PC-9 (cell line): ENCODE results near the gene PCDH9. TPM values are rescaled to one million over a fixed set of nuclear protein-coding genes. Genes with fewer than 3 reads are reported as not detected.

Experiments used
- BruUV-seq: library from RNA; stranded (reverse); fragments of 400-500 nt; replicated peaks from 2 replicates; lab custom pipeline; 2021; lab: Mats Ljungman, UMichigan
- CTCF ChIA-PET: fragments of 300-600 bp; sonication (Branson Sonifier 250); formaldehyde crosslinking; loops from one replicate; lab custom pipeline; 2022; ENCODE audit warnings: antibody characterized with exemption; lab: Charles Lee
- POLR2A ChIA-PET: fragments of 300-600 bp; sonication (Branson Sonifier 250); formaldehyde crosslinking; loops from one replicate; lab custom pipeline; 2022; ENCODE audit warnings: antibody characterized with exemption; ENCODE audit not compliant: unreplicated experiment; lab: Charles Lee
- DNase-seq, 2 experiments: peaks; one replicate each; pipeline versions ENCODE4 v3.0.0 to v3.0.0-alpha.2; 2015 to 2022; ENCODE audit warnings: mixed read lengths in 1 of 2
- H2AFZ ChIP-seq: fragments of 200-600 bp; sonication (generic); 2 replicates; pipeline ENCODE4 v1.8.1; 2017; ENCODE audit warnings: antibody characterized with exemption
- H3F3A ChIP-seq: fragments of 200-600 bp; sonication (generic); 2 replicates; pipeline ENCODE4 v1.8.1; 2017; ENCODE audit warnings: antibody characterized with exemption, mild to moderate bottlenecking, low read depth; ENCODE audit not compliant: insufficient read depth
- H3K27ac ChIP-seq: fragments of 200-600 bp; sonication (generic); 2 replicates; pipeline ENCODE4 v1.6.1; 2016; ENCODE audit warnings: mixed run types
- H3K27me3 ChIP-seq: fragments of 200-600 bp; sonication (generic); 2 replicates; pipeline ENCODE4 v1.6.1; 2016; ENCODE audit warnings: low read depth, mixed run types; ENCODE audit not compliant: insufficient read depth
- H3K36me3 ChIP-seq: fragments of 200-600 bp; sonication (generic); 2 replicates; pipeline ENCODE4 v1.6.1; 2016; ENCODE audit warnings: low read depth, mixed run types
- H3K4me1 ChIP-seq: fragments of 200-600 bp; sonication (generic); replicated peaks from 2 replicates; pipeline ENCODE4 v1.6.1; 2016; ENCODE audit warnings: mixed run types; ENCODE audit not compliant: insufficient read depth
- H3K4me2 ChIP-seq: fragments of 200-600 bp; sonication (generic); 2 replicates; pipeline ENCODE4 v1.6.1; 2017; ENCODE audit warnings: mixed run types
- H3K4me3 ChIP-seq: fragments of 200-600 bp; sonication (generic); 2 replicates; pipeline ENCODE4 v1.6.1; 2016; ENCODE audit warnings: mixed run types
- H3K79me2 ChIP-seq: fragments of 200-600 bp; sonication (generic); 2 replicates; pipeline ENCODE4 v1.6.1; 2017; ENCODE audit warnings: low read depth, mixed run types
- H3K9me2 ChIP-seq: fragments of 200-600 bp; sonication (generic); 2 replicates; pipeline ENCODE4 v1.8.1; 2017; ENCODE audit warnings: mild to moderate bottlenecking; ENCODE audit not compliant: insufficient read depth
- H3K9me3 ChIP-seq: fragments of 200-600 bp; sonication (generic); 2 replicates; pipeline ENCODE4 v1.8.1; 2016; ENCODE audit warnings: low read depth; ENCODE audit not compliant: insufficient read depth
- H4K20me1 ChIP-seq: fragments of 200-600 bp; sonication (generic); 2 replicates; pipeline ENCODE4 v1.8.1; 2017; ENCODE audit not compliant: insufficient read depth
- EZH2 ChIP-seq: fragments of 200-600 bp; sonication (generic); IDR thresholded peaks from 2 replicates; pipeline ENCODE4 v1.8.0; 2017; ENCODE audit warnings: antibody characterized with exemption, low read depth
- intact Hi-C: fragments of 100-400 bp; cut with micrococcal nuclease; formaldehyde crosslinking; loops from one replicate; pipeline ENCODE4 v1.10.0; 2022; ENCODE audit not compliant: unreplicated experiment
- total RNA-seq: library from RNA; stranded (reverse); gene quantifications from 2 replicates; pipeline ENCODE4 v1.2.3, GENCODE V29; 2021
- TF ChIP-seq, protein P1 (sequence below): fragments of 200-600 bp; sonication (generic); conservative IDR thresholded peaks from 2 replicates; pipeline ENCODE4 v1.6.1; 2017; ENCODE audit warnings: mixed run types, antibody characterized with exemption, mild to moderate bottlenecking, moderate library complexity

Gene PCDH9
- total RNA-seq, 1 experiment from 2014 or later: 0.37 TPM

GRCh38 chr13:66377569-66377968 lies 852.6 kb downstream of the PCDH9 start:
- no peaks in the 10 kb centered on the region for H3K9me3 ChIP-seq
- CTCF ChIA-PET: no interaction called here
- H2AFZ ChIP-seq: no peak overlapping the region
- H3K4me1 ChIP-seq: no peaks in the 10 kb centered on the region
- TF ChIP-seq, protein P1, sequence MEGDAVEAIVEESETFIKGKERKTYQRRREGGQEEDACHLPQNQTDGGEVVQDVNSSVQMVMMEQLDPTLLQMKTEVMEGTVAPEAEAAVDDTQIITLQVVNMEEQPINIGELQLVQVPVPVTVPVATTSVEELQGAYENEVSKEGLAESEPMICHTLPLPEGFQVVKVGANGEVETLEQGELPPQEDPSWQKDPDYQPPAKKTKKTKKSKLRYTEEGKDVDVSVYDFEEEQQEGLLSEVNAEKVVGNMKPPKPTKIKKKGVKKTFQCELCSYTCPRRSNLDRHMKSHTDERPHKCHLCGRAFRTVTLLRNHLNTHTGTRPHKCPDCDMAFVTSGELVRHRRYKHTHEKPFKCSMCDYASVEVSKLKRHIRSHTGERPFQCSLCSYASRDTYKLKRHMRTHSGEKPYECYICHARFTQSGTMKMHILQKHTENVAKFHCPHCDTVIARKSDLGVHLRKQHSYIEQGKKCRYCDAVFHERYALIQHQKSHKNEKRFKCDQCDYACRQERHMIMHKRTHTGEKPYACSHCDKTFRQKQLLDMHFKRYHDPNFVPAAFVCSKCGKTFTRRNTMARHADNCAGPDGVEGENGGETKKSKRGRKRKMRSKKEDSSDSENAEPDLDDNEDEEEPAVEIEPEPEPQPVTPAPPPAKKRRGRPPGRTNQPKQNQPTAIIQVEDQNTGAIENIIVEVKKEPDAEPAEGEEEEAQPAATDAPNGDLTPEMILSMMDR: no peak
- TF ChIP-seq EZH2: no peak
- H3F3A ChIP-seq: no peaks in the 10 kb centered on the region
- no peak for DNase-seq
- no peak overlapping the region for H3K27ac ChIP-seq
- H3K4me3 ChIP-seq: no peak overlapping the region
- no peak overlapping the region for H3K4me2 ChIP-seq
- POLR2A ChIA-PET: no interaction called here
- no peaks in the 10 kb centered on the region for H3K27me3 ChIP-seq
- H4K20me1 ChIP-seq: no peaks in the 10 kb centered on the region
- no peaks in the 10 kb centered on the region for H3K36me3 ChIP-seq
- no peaks in the 10 kb centered on the region for H3K79me2 ChIP-seq
- no TSS peak for BruUV-seq
- intact Hi-C loops: no loop called here
- no peaks in the 10 kb centered on the region for H3K9me2 ChIP-seq

DNA sequence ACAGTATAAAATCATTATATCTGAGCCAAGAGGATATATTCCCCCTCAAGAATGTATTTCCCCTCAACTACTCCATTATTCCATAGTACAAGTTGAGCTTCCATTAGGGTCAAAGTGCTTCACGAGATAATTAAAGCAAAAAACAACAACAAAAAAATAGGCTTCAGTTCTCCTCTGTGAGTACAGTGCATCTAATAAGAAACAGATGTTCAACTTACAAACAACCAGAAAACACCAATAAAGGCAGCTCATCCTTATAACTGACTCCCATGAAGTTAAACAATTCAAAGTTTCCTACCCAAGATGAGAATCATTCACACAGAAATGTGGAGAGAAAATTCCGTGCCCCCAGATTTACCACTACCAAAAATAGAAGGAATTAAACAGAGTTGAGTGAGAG lies 854.4 kb downstream of the PCDH9 start:
- BruUV-seq: no TSS peak
- H3K4me1 ChIP-seq: no peaks in the 10 kb centered on the region
- intact Hi-C loops: no loop called here
- DNase-seq: no peak
- no peak overlapping the region for H3K4me2 ChIP-seq
- H3K9me2 ChIP-seq: no peaks in the 10 kb centered on the region; the same call in 1 of the 2 replicates
- H3F3A ChIP-seq: no peaks in the 10 kb centered on the region
- no peaks in the 10 kb centered on the region for H3K36me3 ChIP-seq
- no peak overlapping the region for H3K4me3 ChIP-seq
- no peaks in the 10 kb centered on the region for H3K9me3 ChIP-seq
- H4K20me1 ChIP-seq: no peaks in the 10 kb centered on the region
- H3K27ac ChIP-seq: no peak overlapping the region
- H2AFZ ChIP-seq: no peak overlapping the region
- no peaks in the 10 kb centered on the region for H3K79me2 ChIP-seq
- ChIA-PET POLR2A (no interaction called here), CTCF (no interaction called here)
- no peaks in the 10 kb centered on the region for H3K27me3 ChIP-seq
- TF ChIP-seq EZH2: no peak
- TF ChIP-seq, protein P1: no peak

GRCh38 chr13:66369666-66370065 lies 860.5 kb downstream of the PCDH9 start:
- DNase-seq: no peak
- TF ChIP-seq, protein P1: no peak
- TF ChIP-seq EZH2: no peak
- BruUV-seq: no TSS peak
- Histone ChIP-seq H3K27me3 (no peaks in the 10 kb centered on the region), H3K4me3 (no peak overlapping the region), H2AFZ (no peak overlapping the region), H3K4me2 (no peak overlapping the region), H3K9me2 (no peaks in the 10 kb centered on the region; the same call in 1 of the 2 replicates), H3K9me3 (no peaks in the 10 kb centered on the region), H4K20me1 (no peaks in the 10 kb centered on the region), H3K27ac (no peak overlapping the region), H3K4me1 (no peaks in the 10 kb centered on the region), H3F3A (no peaks in the 10 kb centered on the region; the same call in 1 of the 2 replicates), H3K79me2 (no peaks in the 10 kb centered on the region), H3K36me3 (no peaks in the 10 kb centered on the region)
- CTCF ChIA-PET: no interaction called here
- POLR2A ChIA-PET: no interaction called here
- intact Hi-C loops: no loop called here
